HL-60 (cell line): ENCODE measurements around the gene AZU1.
"Not testable (repeated sequence)": the region's sequence is repeated elsewhere in the genome, so short reads cannot be mapped to it uniquely, and the experiment has no call there.

Experiments
- DNase-seq, 2 experiments: peaks; one replicate each; pipeline ENCODE4 v3.0.0-alpha.2; 2010 to 2020; ENCODE audit warnings: low read depth in 1 of 2, low spot score in 1 of 2
- H3K27ac ChIP-seq: fragments of 250-450 bp; sonication (Bioruptor Pico); replicated peaks from 2 replicates; pipeline ENCODE4 v1.5.1; 2020; ENCODE audit warnings: mild to moderate bottlenecking, moderate library complexity
- H3K27me3 ChIP-seq: fragments of 250-450 bp; sonication (Bioruptor Pico); 2 replicates; pipeline ENCODE4 v1.5.1; 2021; ENCODE audit warnings: mild to moderate bottlenecking, moderate library complexity; ENCODE audit not compliant: insufficient read depth, poor library complexity, severe bottlenecking
- H3K4me3 ChIP-seq: replicated peaks from 2 replicates; pipeline ENCODE4 v1.5.1; 2011; ENCODE audit warnings: mild to moderate bottlenecking, control low read depth, low read length; ENCODE audit not compliant: insufficient read depth
- CTCF ChIP-seq: IDR thresholded peaks from one replicate; pipeline ENCODE4 v1.5.1; 2011; ENCODE audit warnings: low read length, control low read depth, inconsistent platforms; ENCODE audit not compliant: insufficient read depth
- GABPA ChIP-seq: IDR thresholded peaks from 2 replicates; pipeline ENCODE4 v1.6.1; 2012; ENCODE audit warnings: low read depth
- POLR2AphosphoS5 ChIP-seq: IDR thresholded peaks from 2 replicates; pipeline ENCODE4 v1.6.1; 2012; ENCODE audit warnings: low read depth
- SPI1 ChIP-seq: IDR thresholded peaks from 2 replicates; pipeline ENCODE4 v1.6.1; 2012; ENCODE audit warnings: low read depth, mild to moderate bottlenecking, borderline replicate concordance
- TF ChIP-seq, protein P1 (sequence below): IDR thresholded peaks from 2 replicates; pipeline ENCODE4 v1.6.1; 2012; ENCODE audit warnings: low read depth; ENCODE audit not compliant: insufficient replicate concordance

AZU1 gene

GRCh38 chr19:831407-832369 lies 4.1 kb downstream of the AZU1 start:
- no peak for TF ChIP-seq SPI1
- TF ChIP-seq POLR2AphosphoS5, result peak; percentile 86
- Histone ChIP-seq H3K4me3 (no peak overlapping the region), H3K27me3 (no peaks in the 10 kb centered on the region), H3K27ac (peak overlapping the region; percentile 65)
- DNase-seq, result no peak

DNA sequence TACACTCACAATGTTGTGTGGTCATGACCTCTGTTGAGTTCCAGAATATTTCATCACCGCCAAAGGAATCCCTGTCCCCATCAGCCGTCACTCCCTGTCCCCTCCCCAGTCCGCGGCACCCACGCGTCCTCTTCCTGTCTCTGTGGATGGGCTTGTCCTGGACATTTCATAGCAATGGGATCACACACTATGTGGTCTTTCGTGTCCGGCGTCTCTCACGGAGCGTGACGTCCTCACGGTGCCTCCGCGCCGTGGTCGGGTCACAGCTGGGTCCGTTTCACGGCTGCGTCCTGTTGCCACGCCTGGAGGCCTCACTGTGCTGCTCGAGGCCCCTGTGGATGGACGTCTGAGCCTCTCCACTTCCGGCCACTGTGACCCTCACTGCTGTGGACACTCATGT lies 6.6 kb downstream of the AZU1 start:
- Histone ChIP-seq H3K27ac (no peak overlapping the region), H3K4me3 (no peak overlapping the region), H3K27me3 (no peaks in the 10 kb centered on the region)
- TF ChIP-seq CTCF, result no peak
- no peak for TF ChIP-seq GABPA
- no peak for TF ChIP-seq POLR2AphosphoS5
- TF ChIP-seq SPI1, result no peak
- TF ChIP-seq, protein P1, sequence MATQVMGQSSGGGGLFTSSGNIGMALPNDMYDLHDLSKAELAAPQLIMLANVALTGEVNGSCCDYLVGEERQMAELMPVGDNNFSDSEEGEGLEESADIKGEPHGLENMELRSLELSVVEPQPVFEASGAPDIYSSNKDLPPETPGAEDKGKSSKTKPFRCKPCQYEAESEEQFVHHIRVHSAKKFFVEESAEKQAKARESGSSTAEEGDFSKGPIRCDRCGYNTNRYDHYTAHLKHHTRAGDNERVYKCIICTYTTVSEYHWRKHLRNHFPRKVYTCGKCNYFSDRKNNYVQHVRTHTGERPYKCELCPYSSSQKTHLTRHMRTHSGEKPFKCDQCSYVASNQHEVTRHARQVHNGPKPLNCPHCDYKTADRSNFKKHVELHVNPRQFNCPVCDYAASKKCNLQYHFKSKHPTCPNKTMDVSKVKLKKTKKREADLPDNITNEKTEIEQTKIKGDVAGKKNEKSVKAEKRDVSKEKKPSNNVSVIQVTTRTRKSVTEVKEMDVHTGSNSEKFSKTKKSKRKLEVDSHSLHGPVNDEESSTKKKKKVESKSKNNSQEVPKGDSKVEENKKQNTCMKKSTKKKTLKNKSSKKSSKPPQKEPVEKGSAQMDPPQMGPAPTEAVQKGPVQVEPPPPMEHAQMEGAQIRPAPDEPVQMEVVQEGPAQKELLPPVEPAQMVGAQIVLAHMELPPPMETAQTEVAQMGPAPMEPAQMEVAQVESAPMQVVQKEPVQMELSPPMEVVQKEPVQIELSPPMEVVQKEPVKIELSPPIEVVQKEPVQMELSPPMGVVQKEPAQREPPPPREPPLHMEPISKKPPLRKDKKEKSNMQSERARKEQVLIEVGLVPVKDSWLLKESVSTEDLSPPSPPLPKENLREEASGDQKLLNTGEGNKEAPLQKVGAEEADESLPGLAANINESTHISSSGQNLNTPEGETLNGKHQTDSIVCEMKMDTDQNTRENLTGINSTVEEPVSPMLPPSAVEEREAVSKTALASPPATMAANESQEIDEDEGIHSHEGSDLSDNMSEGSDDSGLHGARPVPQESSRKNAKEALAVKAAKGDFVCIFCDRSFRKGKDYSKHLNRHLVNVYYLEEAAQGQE, result no peak
- no peak for DNase-seq

GRCh38 chr19:835210-835810 lies 7.7 kb downstream of the AZU1 start:
- no peak overlapping the region for H3K4me3 ChIP-seq
- DNase-seq, result no peak
- H3K27me3 ChIP-seq, result no peaks in the 10 kb centered on the region
- no peak overlapping the region for H3K27ac ChIP-seq
- no peak for TF ChIP-seq GABPA
- TF ChIP-seq SPI1, result no peak

GRCh38 chr19:840519-841206 lies 13.0 kb downstream of the AZU1 start, which contains the start of gene PRTN3:
Gene PRTN3, plus strand, starts transcription at chr19:840999. Its CDS starts 10 bp downstream, at chr19:841009.
- peak within 1 kb of the TSS; percentile 82 for H3K27ac ChIP-seq
- DNase-seq, result peak; percentile 90
- peak within 1 kb of the TSS; percentile 68 for H3K4me3 ChIP-seq
- no peaks in the 10 kb centered on the region for H3K27me3 ChIP-seq
- TF ChIP-seq GABPA, result no peak
- peak; percentile 98 for TF ChIP-seq SPI1
- TF ChIP-seq POLR2AphosphoS5, result peak; percentile 98

- peak overlapping the region; percentile 74 for H3K27ac ChIP-seq
- DNase-seq, H3K27me3 ChIP-seq: not testable (repeated sequence)
- H3K4me3 ChIP-seq, result peak overlapping the region; percentile 68
These were observed 15.2 kb downstream of the AZU1 start for GRCh38 chr19:842802-843179.

- DNase-seq, result peak in 1 of 2 experiments; percentile 63
- Histone ChIP-seq H3K4me3 (peak overlapping the region; percentile 68), H3K27me3 (no peaks in the 10 kb centered on the region), H3K27ac (peak overlapping the region; percentile 74)
- TF ChIP-seq POLR2AphosphoS5 (peak; percentile 69; the same call in 1 of the 2 replicates), CTCF (no peak)
These were observed 15.7 kb downstream of the AZU1 start for GRCh38 chr19:843180-843835.
